ENCODE data around the gene DNAJB12.

Gene DNAJB12

DNA sequence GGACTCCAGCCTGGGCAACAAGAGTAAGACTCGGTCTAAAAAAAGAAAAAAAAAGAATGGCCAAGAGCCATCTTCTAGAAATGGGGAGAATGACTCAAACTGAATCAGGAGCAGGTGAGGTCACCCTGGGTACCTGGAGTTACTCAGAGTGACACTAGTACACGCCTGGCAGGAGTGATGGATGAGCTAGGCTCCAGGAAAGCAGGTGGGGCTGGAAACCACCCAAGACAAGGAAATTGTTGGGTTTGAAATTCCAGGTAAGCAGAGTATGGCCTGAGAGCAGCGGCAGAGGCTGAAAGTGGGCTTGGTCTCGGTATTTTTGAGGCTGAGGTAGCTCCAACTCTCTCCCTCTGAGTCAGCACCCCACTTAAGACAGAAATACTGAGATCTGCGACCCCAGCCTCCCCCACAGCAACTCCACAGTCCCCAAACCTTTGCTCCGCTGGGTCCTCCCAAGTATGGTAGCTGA is 62.5 kb downstream of the DNAJB12 start:
- DNase-seq (ENCODE audit: low read depth): no peak

DNA sequence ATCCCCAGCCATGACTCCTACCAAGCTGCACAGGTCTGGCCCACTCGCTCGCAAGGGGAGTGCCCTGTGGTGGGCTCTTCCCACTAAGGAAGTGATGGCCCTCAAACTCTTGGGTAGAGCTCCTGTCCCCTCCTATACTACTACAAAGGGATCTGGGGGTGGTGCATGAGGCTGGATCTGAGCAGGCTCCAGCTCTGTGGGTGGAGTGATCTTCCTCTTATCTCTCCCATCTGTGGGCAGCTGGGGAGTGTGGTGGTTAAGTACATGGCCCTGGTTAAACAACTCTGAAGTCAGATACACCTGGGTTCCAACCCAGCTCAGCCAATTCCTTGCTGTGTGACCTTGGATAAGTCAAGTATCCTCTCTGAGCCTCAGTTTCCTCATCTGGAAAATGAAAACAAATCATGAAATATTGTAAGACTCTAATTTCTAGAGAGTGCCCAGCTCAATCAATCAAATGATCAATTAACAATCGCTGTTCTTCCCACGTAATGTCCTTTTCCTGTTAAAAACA is 63.6 kb downstream of the DNAJB12 start:
- no peak for DNase-seq (ENCODE audit: low read depth)

DNA sequence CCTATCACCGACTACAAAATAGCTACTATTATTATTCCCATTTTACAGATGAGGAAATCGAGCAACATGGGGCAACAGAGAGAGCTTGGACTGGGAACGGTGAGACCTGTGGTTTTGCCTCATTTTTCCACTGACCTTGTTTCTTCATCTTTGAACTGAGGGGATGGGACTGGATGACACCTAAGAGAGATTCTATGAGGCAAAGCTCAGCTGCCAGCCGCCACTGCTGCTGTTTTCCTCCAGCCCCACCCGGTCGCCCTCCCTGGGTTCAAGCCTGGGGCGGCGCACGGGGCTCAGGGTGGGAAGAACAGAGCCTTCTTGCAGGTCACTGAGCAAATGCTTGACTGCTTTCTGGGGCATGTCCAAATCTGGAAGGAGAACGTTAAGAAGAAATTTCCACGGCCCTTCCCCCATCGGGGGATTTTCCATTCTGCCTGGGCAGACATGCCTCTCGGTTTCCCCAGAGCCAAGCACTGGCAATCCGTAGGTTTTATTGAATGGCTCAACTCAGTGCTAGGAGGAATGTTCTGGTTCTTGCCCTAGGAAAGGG is 68.7 kb downstream of the DNAJB12 start:
- DNase-seq (ENCODE audit: low read depth): no peak

DNA sequence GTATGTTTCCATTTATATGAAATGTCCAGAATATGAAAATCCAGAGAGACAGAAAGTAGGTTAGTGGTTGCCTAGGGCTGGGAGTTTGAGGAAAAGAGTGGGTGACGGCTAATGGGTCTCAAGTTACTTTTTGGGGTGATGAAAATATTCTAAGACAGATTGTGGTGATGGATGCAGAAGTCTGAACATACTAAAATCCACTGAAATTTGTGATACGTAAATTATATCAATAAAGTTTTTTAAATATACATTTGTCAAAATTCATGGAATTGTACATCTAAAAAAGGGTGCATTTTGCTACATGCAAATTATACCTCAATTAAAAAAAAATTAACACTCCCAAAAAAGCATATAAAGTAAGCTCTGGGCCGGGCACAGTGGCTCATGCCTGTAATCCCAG is 71.6 kb downstream of the DNAJB12 start:
- no peak for DNase-seq (ENCODE audit: low read depth)

Measured in T follicular helper cell (primary cell).